GM11168 (cell line): ENCODE data around the gene XRCC3.

Experiments used
- in situ Hi-C: fragments of 300-500 bp; cut with MboI; formaldehyde crosslinking; loops from one replicate; pipeline ENCODE4 v1.12.0; 2022; ENCODE audit warnings: low sequenced_read_pairs; ENCODE audit not compliant: unreplicated experiment

The XRCC3 gene

DNA sequence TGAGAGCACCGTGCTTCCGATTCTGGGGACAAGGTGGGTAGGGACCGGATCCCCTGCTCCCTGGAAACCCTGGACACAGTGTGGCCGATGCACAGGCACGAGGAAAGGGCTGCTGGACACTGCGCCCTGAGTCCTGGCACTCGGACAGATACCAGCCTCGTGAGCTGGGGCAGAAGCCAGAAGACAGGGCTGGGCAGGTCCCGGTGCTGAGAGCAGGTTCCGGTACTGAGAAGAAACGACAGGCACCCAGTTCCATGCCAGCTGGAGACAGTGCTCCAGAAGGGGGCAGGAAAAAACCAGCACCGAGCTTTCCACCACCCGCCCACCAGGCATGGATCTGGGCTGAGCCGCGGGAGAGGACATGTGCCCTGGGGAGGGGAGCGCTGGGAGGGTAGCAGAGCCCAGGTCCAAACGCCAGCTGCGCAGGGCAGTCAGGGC, 6.5 kb downstream of the XRCC3 start:
- in situ Hi-C loops, result no loop called here

GRCh38 chr14:103707329-103708263, 7.7 kb downstream of the XRCC3 start:
- in situ Hi-C loops, result no loop called here

DNA sequence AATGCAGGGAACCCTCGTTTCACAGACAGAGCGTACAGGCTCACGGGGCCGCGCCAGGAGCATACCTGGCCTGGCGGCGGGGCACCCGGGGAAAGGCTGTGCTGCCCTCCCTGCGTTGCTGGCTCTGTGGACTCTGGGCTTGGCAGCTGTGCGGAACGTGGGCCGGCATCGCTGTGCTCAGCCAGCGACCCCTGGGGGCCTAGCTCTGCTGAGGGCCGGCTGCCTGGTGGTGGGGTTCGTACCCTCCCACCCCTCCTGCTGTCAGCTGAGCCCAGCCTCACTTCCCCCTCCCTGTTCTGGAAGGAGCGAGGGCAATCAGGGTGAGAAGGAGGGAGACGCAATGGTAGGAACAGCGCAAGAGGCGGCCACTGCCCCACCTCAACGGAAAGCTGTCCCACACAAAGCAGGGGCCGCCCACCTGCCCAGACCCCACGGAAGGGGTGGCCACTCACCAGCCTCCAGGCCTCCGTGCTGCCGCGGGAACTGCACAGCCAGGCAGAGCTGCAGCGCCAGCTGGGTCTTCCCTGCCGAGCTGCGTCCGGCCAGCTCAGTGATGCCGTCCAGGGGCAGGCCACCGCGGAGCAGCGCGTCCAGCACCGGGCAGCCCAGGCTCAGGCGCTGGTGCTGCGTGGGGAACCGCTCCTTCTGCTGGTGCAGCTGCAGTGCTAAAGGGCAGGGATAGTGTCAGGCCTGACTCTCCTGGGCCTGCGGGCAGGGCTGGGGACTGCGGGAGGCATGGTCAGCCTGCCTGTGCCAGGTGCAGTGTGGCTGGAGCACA, 8.5 kb downstream of the XRCC3 start:
- in situ Hi-C loops, result no loop called here

GRCh38 chr14:103705504-103706284, 9.6 kb downstream of the XRCC3 start:
- in situ Hi-C loops, result no loop called here

DNA sequence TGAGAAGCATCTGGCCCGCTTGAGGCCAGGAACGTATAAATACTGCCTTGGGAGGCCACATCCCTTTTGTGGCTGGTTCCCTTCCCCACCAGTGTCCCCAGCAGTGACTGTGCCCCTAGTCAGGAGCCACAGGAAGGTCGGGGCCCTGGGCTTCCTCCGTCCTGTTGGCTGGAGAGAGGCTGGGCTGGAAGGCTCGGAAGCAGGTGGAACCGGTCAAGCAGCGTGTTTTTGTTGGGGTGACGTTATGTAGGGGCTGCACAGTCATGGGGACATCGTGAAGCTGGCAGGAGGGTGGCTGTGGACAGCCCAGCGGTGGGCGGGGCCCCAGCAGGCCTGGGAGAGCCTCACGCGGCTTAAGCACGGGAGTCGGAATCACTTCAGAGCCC, 10.1 kb downstream of the XRCC3 start:
- in situ Hi-C loops, result no loop called here

DNA sequence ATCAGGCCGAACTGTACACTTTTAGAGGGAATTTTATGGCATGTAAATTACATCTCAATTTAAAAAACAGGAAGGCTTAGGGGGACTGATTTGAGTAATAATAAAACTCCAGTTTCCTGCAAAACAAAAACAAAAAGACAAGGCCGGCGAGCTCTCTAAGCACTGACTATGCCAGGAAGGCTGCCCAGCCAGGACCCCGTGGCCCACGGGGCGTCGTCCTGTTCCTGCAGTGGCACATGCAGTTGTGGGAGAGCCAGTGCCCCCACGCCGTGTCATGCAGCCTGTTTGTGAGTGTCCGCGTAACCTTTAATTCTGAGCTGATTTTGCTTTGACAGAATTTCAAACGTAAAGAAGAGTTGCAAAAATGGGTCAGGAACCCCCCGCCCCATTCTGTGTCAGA, 10.5 kb downstream of the XRCC3 start:
- in situ Hi-C loops, result no loop called here

- in situ Hi-C loops, result no loop called here
These were observed 11.5 kb downstream of the XRCC3 start for GRCh38 chr14:103703433-103704385.

DNA sequence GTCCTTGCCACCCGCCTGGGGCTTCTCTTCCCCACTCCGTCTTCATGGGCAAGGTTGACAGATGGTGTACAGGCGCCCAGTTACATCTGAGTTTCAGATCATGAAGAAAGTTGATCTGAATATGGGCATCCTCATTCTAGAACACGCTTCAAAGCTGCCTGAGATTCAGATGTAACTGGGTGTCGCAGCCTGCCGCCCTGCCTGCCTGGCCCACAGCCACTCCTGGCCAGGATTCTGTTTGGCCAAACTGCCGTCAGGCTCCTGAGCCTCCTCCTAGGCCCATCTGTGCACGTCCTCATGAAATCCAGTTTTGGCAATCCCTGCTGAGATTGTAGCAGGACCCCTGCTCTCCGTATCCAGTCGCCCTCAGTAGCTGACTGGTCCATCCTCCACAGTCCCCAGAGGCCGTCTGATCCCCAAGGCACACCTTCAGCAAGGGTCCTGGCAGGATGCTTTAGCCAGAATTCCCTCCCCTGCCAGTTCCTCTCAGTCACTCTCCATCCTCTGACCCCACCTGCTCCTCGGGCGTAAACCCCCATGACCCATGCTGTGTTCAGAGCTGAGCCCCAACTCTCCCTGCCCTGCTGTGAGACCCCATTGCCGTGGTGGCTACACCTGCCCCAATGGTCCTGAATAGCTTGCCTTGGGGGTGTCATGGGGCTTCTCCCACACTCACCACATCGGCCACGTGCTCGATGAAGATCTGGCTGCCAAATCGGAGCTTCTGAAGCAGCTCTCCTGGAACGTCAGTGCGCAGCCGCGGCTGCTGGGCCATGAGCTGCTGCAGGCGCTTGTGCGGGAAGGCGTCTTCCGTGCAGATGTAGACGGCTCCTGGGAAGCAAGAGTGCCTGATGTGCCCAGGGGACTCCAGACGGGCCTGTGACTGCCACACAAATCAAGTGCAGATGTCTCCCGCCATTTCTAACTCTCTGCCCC, 12.5 kb downstream of the XRCC3 start:
- in situ Hi-C loops, result no loop called here

DNA sequence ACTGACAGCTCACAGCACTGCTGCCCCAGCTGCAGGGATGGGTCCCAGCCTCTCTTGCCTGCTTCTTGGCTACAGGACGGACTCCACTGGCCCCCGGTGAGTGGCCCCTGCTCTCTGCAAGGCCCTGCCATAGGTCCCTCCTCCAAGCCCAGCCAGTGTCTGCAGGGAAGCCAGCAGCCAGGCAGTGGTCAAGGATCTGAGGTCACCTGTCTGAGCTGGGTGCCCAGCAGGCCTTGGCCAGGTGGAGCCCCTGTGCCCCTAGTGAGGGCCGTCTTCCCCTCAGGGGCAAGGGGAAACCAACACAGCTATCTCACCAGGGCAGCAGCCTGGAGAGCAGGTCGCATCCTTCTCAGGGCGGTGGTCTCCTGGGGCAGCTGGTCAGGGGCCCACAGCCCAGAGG, 13.2 kb downstream of the XRCC3 start:
- in situ Hi-C loops, result no loop called here

DNA sequence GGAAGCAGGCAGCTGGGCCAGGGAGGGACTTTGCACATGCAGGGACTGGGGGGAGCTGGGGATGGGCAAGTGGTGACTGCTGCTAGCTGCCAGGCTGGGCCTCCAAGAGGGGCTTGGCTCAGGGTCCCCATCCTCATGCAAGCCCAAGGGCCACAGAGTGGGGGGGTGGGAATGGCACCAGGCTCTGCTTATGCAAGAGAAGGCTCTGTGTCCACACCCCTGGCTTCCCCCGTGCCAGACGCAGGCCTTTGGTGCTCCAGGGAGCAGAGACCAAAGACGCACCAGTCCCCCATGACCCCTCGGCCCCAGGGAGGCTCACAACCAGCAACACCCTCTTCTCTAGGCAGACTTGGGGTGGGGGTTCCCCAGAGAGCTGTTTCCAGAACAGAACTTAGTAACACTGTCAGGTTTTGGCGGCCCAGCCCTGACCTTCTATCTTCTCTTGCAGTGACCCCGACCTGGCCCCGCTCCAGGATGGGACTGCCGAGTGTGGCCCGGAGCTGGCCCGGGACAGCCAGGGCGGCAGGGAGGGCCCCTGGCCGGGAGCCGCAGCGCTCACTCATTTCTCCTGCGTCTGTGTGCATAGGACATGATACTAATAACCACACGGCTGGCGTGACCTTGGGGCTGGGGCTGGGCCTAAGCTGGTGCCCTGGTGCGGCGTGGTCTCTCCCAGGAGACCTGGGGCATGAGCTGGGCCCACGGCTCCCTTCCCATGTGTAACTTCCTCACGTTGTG, 14.3 kb downstream of the XRCC3 start:
- in situ Hi-C loops, result no loop called here

DNA sequence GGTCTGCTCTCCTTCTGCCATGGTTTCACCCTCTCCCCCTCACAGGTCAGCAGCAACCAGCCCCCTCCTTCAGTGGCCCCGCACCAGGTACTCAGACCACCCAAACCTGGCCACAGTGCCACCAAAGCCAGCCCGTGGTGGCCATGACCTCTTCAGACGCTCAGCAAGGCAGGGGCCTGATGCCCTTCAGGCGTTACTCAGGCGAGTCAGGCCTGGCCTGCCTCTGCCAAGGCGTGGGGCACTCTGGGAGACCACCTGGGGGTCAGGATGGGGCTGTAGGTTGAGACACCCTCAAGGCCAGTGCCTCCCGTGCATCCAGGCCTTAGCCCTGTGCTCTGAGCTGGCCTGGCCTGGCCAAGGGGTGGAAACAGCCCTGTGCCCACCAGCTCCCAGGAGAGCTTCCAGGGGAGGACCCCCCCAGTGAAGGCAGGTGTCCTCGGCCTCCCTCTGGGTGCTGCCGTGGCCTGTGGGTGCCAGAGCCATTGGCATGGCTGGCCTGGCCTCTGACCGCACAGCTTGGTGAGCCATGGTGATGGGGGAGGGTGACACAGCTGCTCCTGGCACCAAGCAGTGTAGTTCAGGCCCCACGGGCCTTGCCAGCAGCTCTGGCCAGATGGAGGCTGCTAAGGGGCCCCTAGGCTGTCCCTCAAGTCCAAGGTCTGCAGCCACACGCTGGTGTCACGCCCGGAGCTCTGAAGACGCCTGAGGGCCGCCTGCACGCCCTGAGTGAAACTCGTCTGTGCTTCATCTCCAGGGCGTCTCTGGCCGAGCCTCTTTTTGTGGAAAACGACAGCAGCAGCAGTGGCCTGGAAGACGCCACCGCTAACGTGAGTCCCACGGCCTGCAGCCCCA, 15.1 kb downstream of the XRCC3 start:
- in situ Hi-C loops, result loop anchor here (25.0 kb wide), 1 partner anchor 113 kb away; no protein-coding TSS in a partner anchor

GRCh38 chr14:103699261-103699661, 16.0 kb downstream of the XRCC3 start:
- in situ Hi-C loops, result loop anchor here (25.0 kb wide), 1 partner anchor 112 kb away; no protein-coding TSS in a partner anchor

GRCh38 chr14:103698380-103699260, 16.6 kb downstream of the XRCC3 start:
- in situ Hi-C loops, result loop anchor here (25.0 kb wide), 1 partner anchor 111 kb away; no protein-coding TSS in a partner anchor

DNA sequence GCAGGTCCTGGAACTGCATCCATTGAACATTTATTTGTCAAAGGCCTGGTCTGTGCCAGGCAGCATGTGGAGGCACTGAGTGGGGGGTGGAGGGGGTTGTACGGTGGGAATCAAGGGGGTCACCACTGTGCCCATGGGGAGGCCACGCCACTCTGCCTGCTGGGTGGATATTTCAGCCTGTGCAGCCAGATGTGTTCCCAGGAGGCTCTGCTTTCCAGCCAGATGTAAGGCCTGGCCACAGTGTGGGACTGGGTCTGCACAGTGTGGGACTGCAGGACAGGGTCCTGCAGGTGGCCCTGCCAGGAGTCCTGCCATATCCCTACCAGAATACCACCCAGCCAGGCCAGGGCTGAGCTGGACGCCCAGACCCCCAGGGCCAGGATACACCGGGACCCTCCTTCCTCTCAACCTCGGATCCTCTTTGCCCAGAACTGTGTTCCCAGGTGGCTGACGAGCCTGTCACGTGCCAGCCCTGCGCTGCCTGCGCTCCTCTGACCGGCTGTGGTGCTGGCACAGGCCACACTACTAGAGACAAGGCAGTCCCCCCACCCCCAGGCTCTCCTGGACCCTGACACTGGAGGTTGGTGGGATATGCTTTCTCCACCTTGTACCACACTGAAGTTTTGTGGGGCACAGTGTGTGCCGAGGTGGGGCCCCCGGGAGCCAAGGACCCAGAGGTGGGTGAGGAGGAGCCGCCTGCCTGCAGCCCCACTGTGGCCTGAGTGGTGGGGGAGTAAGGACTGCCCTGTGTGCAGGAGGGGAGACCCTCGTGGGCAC, 17.5 kb downstream of the XRCC3 start:
- in situ Hi-C loops, result loop anchor here (25.0 kb wide), 1 partner anchor 110 kb away; no protein-coding TSS in a partner anchor

DNA sequence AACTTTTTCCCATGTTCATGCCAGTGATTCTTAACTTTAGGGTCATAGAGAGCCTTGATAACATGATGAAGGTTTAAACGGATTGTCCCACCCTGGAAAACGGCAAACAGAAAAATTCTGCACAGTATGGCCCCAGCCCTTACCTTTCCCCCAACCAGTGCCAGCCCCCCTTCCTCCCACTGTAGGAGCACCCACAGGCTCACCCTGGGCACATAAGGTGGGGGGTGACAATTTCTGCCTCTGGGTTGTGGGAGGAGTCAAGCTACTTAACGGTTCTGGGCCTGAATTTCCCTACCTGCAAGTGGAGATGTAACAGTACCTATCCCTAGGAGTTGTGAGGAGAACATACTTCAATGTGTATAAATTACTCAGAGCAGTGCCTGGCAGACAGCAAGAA, 18.0 kb downstream of the XRCC3 start:
- in situ Hi-C loops, result loop anchor here (25.0 kb wide), 1 partner anchor 110 kb away; no protein-coding TSS in a partner anchor
